ENCODE data around the gene TRIM40. TPM values are rescaled to one million over a fixed set of nuclear protein-coding genes. Genes with fewer than 3 reads are reported as not detected.

TRIM40 gene
- total and polyA plus RNA-seq, 2 of the 13 experiments (the other 11 are each of a cell fraction or from before 2014, with no cell fraction given), result 0.58 TPM; not detected in 1

DNA sequence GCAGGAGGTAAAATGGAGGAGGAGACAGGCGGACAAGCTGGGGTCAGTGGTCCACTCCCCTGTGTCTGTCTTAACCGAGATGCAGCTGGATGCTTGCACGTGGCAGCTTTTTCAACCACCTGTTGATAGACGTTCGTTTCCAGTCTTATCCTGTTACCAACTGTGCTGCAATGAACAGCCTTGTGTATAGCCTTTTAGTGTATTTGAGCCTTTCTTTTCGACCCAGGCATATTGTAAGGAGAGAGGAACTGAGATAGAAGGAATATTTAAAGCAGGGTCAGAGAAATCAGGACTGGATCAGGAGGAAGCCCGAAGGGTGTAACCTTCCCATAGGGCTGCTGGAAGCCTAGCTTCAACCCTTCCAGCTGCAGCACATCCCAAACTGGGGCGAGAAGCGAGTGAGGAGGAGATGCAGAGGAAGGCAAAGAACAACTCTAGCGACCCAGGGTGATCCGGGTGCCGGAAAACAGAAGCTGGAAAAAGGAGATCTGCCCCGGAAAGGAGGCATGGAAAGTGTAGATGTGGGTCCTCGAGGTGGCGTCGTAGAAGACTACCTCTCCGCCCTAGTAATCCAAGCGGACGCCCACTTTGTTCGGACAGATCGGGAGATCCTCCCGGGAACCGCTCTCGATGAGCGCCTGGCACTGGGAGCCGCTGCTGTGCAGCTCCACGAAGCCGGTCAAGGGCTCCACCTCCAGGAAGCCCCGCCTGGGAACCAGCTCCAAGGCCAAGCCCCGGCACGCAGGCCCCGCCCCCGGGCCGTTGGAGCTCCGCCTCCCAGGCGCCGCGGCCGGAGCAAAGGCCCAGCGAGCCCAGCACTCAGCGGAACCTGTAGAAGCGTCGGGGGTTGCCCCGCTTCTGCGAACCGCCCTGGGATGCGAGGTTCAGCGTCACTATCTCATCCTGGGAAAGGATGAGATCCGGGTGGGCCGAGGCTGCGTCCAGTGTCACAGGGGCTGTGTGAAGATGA is 34.2 kb upstream of the TRIM40 start (continued):
- TF ChIP-seq, protein P1, sequence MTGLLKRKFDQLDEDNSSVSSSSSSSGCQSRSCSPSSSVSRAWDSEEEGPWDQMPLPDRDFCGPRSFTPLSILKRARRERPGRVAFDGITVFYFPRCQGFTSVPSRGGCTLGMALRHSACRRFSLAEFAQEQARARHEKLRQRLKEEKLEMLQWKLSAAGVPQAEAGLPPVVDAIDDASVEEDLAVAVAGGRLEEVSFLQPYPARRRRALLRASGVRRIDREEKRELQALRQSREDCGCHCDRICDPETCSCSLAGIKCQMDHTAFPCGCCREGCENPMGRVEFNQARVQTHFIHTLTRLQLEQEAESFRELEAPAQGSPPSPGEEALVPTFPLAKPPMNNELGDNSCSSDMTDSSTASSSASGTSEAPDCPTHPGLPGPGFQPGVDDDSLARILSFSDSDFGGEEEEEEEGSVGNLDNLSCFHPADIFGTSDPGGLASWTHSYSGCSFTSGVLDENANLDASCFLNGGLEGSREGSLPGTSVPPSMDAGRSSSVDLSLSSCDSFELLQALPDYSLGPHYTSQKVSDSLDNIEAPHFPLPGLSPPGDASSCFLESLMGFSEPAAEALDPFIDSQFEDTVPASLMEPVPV (CRISPR knock-in tag; IDR thresholded peaks at IDR 0.05), result peak; percentile 66; the same call in 1 of the 2 replicates
- TF ChIP-seq, protein P2, sequence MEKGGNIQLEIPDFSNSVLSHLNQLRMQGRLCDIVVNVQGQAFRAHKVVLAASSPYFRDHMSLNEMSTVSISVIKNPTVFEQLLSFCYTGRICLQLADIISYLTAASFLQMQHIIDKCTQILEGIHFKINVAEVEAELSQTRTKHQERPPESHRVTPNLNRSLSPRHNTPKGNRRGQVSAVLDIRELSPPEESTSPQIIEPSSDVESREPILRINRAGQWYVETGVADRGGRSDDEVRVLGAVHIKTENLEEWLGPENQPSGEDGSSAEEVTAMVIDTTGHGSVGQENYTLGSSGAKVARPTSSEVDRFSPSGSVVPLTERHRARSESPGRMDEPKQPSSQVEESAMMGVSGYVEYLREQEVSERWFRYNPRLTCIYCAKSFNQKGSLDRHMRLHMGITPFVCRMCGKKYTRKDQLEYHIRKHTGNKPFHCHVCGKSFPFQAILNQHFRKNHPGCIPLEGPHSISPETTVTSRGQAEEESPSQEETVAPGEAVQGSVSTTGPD (CRISPR knock-in tag; IDR thresholded peaks at IDR 0.05), result no peak
- TF ChIP-seq ZNF253 (CRISPR knock-in tag; IDR thresholded peaks at IDR 0.05; ENCODE audit: borderline replicate concordance) (no peak), ZBTB8A (CRISPR knock-in tag; IDR thresholded peaks at IDR 0.05; ENCODE audit: borderline replicate concordance, low read depth) (no peak), SIN3A (IDR thresholded peaks at IDR 0.05; ENCODE audit: borderline replicate concordance, low read depth, low read length) (peak; percentile 87; the same call in 1 of the 2 replicates), SMARCE1 (IDR thresholded peaks at IDR 0.05; ENCODE audit: borderline replicate concordance) (no peak), ATF7 (IDR thresholded peaks at IDR 0.05) (no peak), ATF7 (CRISPR knock-in tag; IDR thresholded peaks at IDR 0.05) (no peak), ADNP (CRISPR knock-in tag; IDR thresholded peaks at IDR 0.05) (no peak), YEATS4 (CRISPR knock-in tag; IDR thresholded peaks at IDR 0.05; ENCODE audit: borderline replicate concordance) (peak; percentile 75; the same call in 1 of the 2 replicates), MAF1 (CRISPR knock-in tag; IDR thresholded peaks at IDR 0.05; ENCODE audit: borderline replicate concordance) (no peak), SNRNP70 (IDR thresholded peaks at IDR 0.05; ENCODE audit: low read depth, low read length) (no peak), ZNF101 (CRISPR knock-in tag; IDR thresholded peaks at IDR 0.05; ENCODE audit: borderline replicate concordance, low read depth) (no peak), CBX2 (IDR thresholded peaks at IDR 0.05; ENCODE audit: low read depth, low read length) (no peak), CBX2 (CRISPR knock-in tag; IDR thresholded peaks at IDR 0.05; ENCODE audit: low read depth) (no peak), ZFYVE20 (CRISPR knock-in tag; IDR thresholded peaks at IDR 0.05; ENCODE audit: borderline replicate concordance, low read depth) (no peak), LRRFIP1 (CRISPR knock-in tag; conservative IDR thresholded peaks at IDR 0.05) (no peak), ZNF768 (CRISPR knock-in tag; IDR thresholded peaks at IDR 0.05) (peak; percentile 83), HDAC6 (IDR thresholded peaks at IDR 0.05; ENCODE audit: low read depth, low read length) (no peak)
- TF ChIP-seq, protein P3, sequence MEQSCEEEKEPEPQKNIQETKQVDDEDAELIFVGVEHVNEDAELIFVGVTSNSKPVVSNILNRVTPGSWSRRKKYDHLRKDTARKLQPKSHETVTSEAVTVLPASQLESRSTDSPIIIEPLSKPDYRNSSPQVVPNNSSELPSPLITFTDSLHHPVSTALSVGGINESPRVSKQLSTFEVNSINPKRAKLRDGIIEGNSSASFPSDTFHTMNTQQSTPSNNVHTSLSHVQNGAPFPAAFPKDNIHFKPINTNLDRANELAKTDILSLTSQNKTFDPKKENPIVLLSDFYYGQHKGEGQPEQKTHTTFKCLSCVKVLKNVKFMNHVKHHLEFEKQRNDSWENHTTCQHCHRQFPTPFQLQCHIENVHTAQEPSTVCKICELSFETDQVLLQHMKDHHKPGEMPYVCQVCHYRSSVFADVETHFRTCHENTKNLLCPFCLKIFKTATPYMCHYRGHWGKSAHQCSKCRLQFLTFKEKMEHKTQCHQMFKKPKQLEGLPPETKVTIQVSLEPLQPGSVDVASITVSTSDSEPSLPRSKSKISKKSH (CRISPR knock-in tag; IDR thresholded peaks at IDR 0.05; ENCODE audit: borderline replicate concordance), result peak; percentile 86; the same call in 1 of the 2 replicates
- TF ChIP-seq, protein P4, sequence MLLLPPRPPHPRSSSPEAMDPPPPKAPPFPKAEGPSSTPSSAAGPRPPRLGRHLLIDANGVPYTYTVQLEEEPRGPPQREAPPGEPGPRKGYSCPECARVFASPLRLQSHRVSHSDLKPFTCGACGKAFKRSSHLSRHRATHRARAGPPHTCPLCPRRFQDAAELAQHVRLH (CRISPR knock-in tag; IDR thresholded peaks at IDR 0.05; ENCODE audit: borderline replicate concordance, low read depth), result no peak; the same call in 1 of the 2 replicates

Measured in HepG2 (cell line).